GM12875 (cell line): ENCODE data around the gene TAGLN2.

ENCODE experiments used
- H3K4me3 ChIP-seq: one replicate; pipeline ENCODE4 v1.5.1; 2011; ENCODE audit warnings: low read depth, low read length, control low read depth
- CTCF ChIP-seq: IDR thresholded peaks from 2 replicates; pipeline ENCODE4 v1.5.1; 2011; ENCODE audit warnings: low read depth, mild to moderate bottlenecking, control low read depth, inconsistent platforms, low read length, moderate library complexity, borderline replicate concordance; ENCODE audit not compliant: insufficient read depth

TAGLN2 gene

GRCh38 chr1:159879136-159879535 lies 46.2 kb downstream of the TAGLN2 start:
- no peak overlapping the region for H3K4me3 ChIP-seq
- no peak for TF ChIP-seq CTCF

- H3K4me3 ChIP-seq, result no peak overlapping the region
Observed at GRCh38 chr1:159877695-159878444, 47.4 kb downstream of the TAGLN2 start.

GRCh38 chr1:159873530-159874143 lies 51.7 kb downstream of the TAGLN2 start:
- TF ChIP-seq CTCF, result no peak
- H3K4me3 ChIP-seq, result no peak overlapping the region

More at GRCh38 chr1:159877695-159878444, 47.4 kb downstream of the TAGLN2 start:
- no peak for TF ChIP-seq CTCF

GRCh38 chr1:159872891-159873290 lies 52.4 kb downstream of the TAGLN2 start:
- TF ChIP-seq CTCF, result no peak
- no peak overlapping the region for H3K4me3 ChIP-seq

GRCh38 chr1:159870704-159871103 lies 54.6 kb downstream of the TAGLN2 start:
- no peak overlapping the region for H3K4me3 ChIP-seq
- TF ChIP-seq CTCF, result no peak

GRCh38 chr1:159869607-159870006 lies 55.7 kb downstream of the TAGLN2 start:
- TF ChIP-seq CTCF, result no peak
- no peak overlapping the region for H3K4me3 ChIP-seq

GRCh38 chr1:159869173-159869572 lies 56.1 kb downstream of the TAGLN2 start:
- no peak overlapping the region for H3K4me3 ChIP-seq

More at GRCh38 chr1:159869173-159869572, 56.1 kb downstream of the TAGLN2 start:
- TF ChIP-seq CTCF, result no peak
